Stimulated activated naive CD4-positive, alpha-beta T cell treated with Interleukin-2 at 50 U/mL for 16 hours (primary cell): ENCODE results near the gene DHPS.
"Not testable (repeated sequence)": the region's sequence is repeated elsewhere in the genome, so short reads cannot be mapped to it uniquely, and the experiment has no call there.

Experiments used
- DNase-seq: peaks from one replicate; lab custom pipeline; 2025; lab: John Stamatoyannopoulos, UW

The DHPS gene

DNA sequence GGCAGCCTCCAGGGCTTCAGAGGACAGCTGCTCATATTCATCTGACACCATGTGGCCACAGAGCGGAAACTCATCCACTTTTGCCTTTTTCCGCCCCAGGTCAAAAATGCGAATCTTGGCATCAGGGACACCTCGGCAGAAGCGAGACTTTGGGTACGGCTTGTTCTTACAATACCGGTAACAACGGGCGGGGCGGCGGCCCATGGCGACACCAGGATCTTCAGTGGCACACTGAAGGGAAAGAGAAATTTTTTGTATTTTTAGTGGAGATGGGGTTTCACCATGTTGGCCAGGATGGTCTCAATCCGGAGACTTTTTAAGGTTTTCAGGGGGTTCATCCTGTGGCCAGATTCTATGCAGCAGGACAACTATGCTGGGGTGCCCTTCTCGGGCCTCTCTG lies 38.0 kb downstream of the DHPS start:
- DNase-seq: not testable (repeated sequence)

DNA sequence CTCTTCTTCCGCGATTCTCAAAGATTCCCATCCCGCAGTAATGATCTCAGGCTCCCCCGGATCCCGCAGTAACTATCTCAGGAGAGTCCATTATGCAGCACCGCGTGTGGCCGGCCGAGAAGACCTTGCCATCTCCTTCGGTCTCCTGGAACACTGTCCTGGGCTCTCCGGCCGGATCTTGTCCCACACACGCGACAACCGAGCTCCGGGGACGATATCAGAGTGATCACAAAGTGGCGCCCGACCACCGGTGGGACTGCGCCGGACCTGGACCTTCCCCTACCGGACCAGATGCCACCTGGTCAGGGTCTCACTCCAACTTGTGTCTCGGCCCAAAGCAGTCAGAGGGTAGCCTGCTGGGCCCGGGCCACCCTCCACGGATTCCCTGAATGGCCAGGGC lies 39.2 kb downstream of the DHPS start:
- no peak for DNase-seq

DNA sequence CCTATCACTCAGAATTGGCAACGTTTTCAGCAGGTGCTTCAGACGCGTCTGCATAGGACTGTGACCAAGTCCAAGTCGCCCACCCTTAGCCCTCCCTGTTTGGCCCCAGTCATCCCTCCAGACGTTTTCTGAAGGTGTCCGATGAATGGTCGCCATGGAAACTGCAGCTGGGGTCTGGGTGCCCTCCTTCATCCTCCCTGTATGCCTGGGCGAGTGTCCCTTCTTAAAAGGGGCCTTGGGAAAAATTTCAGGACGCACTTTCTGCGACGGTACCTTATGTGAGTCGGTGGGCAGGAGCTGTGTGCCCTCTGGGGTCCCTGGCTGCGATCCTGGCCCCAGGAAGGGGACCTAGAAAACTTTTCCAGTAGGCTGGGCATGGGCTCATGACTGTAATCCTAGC lies 40.2 kb downstream of the DHPS start:
- DNase-seq: no peak

DNA sequence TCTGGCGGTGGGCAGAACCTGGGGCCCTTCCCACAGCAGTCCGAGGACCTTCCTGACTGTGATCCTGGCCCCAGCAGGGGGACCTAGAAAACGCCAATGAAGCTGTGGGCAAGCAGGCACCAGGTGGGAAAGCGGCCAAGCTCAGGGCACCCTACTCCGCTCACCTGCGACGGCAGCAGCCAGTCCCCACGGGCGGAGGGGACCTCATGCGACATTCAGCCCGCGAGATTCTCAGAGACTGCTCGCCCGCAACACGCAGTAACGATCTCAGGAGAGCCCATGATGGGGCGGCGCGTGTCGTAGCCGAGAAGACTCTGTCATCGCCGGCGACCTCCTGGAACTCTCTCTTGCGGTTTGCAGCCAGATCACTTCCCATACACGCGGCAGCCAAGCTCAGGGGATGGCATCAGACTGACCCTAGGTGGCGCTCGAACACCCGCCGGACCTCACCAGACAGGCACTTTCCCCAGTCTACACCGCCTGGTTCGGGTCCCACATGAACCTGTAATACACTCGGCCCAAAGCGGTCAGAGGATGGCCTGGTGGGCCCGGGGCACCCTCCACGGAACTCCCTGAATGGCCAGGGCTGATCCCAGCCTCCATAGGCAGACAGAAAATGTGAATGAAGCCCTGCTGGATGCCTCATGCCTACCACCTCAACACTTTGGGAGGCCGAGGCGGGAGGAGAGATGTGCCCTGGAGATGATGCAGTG lies 41.6 kb downstream of the DHPS start:
- peak; percentile 86 for DNase-seq

DNA sequence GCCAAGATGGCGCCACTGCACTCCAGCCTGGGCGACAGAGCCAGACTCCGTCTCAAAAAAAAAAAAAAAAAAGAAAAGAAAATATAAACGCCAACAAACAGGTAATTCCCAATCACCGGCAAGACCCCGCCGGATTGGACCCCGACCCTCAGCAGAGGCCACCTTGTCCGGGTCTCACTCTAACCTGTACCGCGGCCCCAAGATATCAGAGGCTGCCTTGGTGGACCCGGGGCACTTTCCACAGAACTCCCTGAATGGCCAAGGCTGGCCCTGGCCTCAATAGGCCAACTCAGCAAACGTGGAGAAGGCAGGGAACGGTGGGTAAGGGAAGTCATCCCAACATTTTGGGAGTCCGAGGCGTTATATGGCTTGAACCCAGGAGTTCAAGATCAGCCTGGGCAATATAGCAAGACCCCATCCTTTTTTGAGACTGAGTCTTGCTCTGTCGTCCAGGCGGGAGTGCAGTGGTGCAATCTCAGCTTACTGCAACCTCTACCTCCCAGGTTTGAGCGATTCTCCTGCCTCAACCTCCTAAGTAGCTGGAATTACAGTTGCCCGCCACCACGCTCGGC lies 43.0 kb downstream of the DHPS start:
- DNase-seq: no peak

DNA sequence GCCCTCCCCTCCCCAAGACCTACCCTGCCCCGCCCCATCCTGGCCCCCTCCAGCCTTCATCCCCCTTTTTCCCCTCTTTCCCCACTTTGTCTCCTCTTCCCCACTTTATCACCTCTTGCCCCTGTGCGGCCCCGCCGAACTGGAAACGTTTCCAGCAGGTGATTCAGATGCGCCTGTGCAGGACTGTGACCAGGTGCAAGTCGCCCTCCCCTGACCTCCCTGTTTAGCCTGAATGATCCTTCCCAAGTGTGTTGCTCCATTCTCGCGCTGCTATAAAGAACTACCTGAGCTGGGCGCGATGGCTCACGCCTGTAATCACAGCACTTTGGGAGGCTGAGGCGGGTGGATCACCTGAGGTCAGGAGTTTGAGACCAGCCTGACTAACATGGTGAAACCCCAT lies 45.0 kb downstream of the DHPS start:
- no peak for DNase-seq

DNA sequence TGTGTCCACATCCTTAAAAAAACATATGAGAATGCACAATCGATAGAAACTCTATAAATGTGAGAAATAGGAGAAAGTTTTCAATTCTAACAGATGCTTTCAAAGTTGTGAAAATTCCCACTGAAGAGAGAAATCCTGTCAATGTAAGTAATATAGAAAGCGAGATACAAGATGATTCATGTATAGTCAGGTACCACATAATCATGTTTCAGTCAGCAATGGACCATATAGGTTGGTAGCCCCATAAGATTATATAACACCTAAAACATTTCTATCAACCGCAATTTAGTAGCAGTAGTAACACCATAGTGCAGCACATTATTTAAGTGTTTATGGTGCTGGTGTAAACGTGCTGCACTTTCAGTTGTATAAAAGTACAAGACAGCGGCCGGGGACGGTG lies 52.5 kb downstream of the DHPS start:
- DNase-seq: no peak

DNA sequence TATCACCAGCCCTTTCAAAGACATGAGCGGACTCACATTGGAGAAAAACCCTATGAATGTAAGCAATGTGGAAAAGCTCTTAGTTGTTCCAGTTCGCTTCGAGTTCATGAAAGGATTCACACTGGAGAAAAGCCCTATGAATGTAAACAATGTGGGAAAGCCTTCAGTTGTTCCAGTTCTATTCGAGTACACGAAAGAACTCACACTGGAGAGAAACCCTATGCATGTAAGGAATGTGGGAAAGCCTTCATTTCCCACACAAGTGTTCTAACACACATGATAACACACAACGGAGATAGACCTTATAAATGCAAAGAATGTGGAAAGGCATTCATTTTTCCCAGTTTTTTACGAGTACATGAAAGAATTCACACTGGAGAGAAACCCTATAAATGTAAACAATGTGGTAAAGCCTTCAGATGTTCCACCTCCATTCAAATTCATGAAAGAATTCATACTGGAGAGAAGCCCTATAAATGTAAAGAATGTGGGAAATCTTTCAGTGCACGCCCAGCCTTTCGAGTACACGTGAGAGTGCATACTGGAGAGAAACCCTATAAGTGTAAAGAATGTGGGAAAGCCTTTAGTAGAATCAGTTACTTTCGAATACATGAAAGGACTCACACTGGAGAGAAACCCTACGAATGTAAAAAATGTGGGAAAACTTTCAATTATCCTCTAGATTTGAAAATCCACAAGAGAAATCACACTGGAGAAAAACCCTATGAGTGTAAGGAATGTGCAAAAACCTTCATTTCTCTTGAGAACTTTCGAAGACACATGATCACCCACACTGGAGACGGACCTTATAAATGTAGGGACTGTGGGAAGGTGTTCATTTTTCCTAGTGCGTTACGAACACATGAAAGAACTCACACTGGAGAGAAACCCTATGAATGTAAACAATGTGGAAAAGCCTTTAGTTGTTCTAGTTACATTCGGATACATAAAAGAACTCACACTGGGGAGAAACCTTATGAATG lies 53.3 kb downstream of the DHPS start:
- DNase-seq: no peak

DNA sequence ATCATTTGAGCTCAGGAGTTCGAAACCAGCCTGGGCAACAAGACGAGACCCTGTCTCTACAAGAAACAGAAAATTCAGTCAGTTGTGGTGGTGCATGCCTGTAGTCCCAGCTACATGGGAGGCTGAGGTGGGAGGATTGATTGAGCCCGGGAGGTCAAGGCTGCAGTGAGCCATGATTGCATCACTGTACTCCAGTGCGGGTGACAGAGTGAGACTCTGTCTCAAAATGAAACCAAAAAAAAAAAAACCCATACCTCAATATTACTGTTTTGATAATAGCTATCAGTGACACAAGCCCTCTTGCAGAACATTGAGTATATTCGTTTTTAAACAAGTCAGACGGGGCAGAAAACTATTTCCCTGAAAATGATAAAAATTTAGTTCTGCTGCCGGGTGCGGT lies 54.7 kb downstream of the DHPS start:
- DNase-seq: no peak
